ENCODE measurements around the gene CPM. TPM values are rescaled to one million over a fixed set of nuclear protein-coding genes. Genes with fewer than 3 reads are reported as not detected.

CPM gene
- total and polyA plus RNA-seq, 10 of the 15 experiments (the other 5 are each of a cell fraction or from before 2014, with no cell fraction given) = 0.06 to 1.7 (median 0.41) TPM

GRCh38 chr12:68854554-68854953, 78.4 kb downstream of the CPM start:
- no peaks in the 10 kb centered on the region for H3K36me3 ChIP-seq (ENCODE audit: control insufficient read depth in 2 of 2, insufficient read depth in 2 of 2, low read length in 1 of 2)
- no peaks in the 10 kb centered on the region for H4K20me1 ChIP-seq (ENCODE audit: control insufficient read depth, insufficient read depth)
- FAIRE-seq = no peak
- DNase-seq (ENCODE audit: low read depth, low spot score) = no peak
- SMC1A ChIA-PET (ENCODE audit: uncharacterized antibody, unreplicated experiment) = interaction anchor here (0.8 to 1.5 kb wide), 2 partner anchors 45 to 367 kb away, joined by 3 read pairs; no protein-coding TSS in a partner anchor
- H3K9ac ChIP-seq (ENCODE audit: control insufficient read depth, insufficient read depth, low read length) = no peak overlapping the region
- in situ Hi-C loops (cut with MboI) = no loop called here
- intact Hi-C loops (cut with micrococcal nuclease; ENCODE audit: unreplicated experiment) = no loop called here
- CTCF ChIA-PET = interaction anchor here (1.3 to 2.5 kb wide), 3 partner anchors 8 to 215 kb away, joined by 3 to 7 read pairs (median 4); no protein-coding TSS in a partner anchor
- H3K79me2 ChIP-seq (ENCODE audit: control insufficient read depth, insufficient read depth, low read length) = no peaks in the 10 kb centered on the region
- no peak overlapping the region for H2AFZ ChIP-seq (ENCODE audit: control insufficient read depth, low read depth, low read length)
- H3K4me2 ChIP-seq (ENCODE audit: control insufficient read depth, insufficient read depth) = no peak overlapping the region
- RAD21 ChIA-PET (ENCODE audit: unreplicated experiment) = no interaction called here
- H3K27ac ChIP-seq (ENCODE audit: control insufficient read depth, insufficient read depth) = no peak overlapping the region
- no peaks in the 10 kb centered on the region for H3K9me3 ChIP-seq (replicated peaks; ENCODE audit: control insufficient read depth, insufficient read depth, low read length)
- TF ChIP-seq PAX8 (IDR thresholded peaks at IDR 0.05) (no peak), JUNB (IDR thresholded peaks at IDR 0.05) (no peak)
- H3K27me3 ChIP-seq (replicated peaks in 1 of 2; ENCODE audit: control insufficient read depth in 2 of 2, insufficient read depth in 2 of 2, low read length in 1 of 2) = no peaks in the 10 kb centered on the region
- BruUV-seq (replicated peaks) = TSS peak; percentile 72
- no peak; the same call in 2 of the 3 replicates for ATAC-seq
- no peak overlapping the region for H3K4me3 ChIP-seq
- POLR2A ChIA-PET = interaction anchor here (0.8 kb wide), 1 partner anchor 12 kb away, joined by 3 read pairs; no protein-coding TSS in a partner anchor
- 81% methylated on average over 3 of the region's 3 CpGs for WGBS (ENCODE audit: insufficient coverage, insufficient replicate concordance, low lambda C conversion rate, missing lambda C conversion rate)
- H3K4me1 ChIP-seq (ENCODE audit: control insufficient read depth, insufficient read depth, low read length) = no peaks in the 10 kb centered on the region

- no peaks in the 10 kb centered on the region for H4K20me1 ChIP-seq (ENCODE audit: control insufficient read depth, insufficient read depth)
- no peaks in the 10 kb centered on the region for H3K36me3 ChIP-seq (ENCODE audit: control insufficient read depth in 2 of 2, insufficient read depth in 2 of 2, low read length in 1 of 2)
- no peaks in the 10 kb centered on the region for H3K27me3 ChIP-seq (replicated peaks in 1 of 2; ENCODE audit: control insufficient read depth in 2 of 2, insufficient read depth in 2 of 2, low read length in 1 of 2)
- no TSS peak for BruUV-seq (replicated peaks)
- 79% methylated on average over 2 of the region's 2 CpGs for WGBS (ENCODE audit: insufficient coverage, insufficient replicate concordance, low lambda C conversion rate, missing lambda C conversion rate)
- in situ Hi-C loops (cut with MboI) = no loop called here
- no peak overlapping the region for H3K4me2 ChIP-seq (ENCODE audit: control insufficient read depth, insufficient read depth)
- no peak overlapping the region for H3K27ac ChIP-seq (ENCODE audit: control insufficient read depth, insufficient read depth)
- no peak for TF ChIP-seq RFX5 (IDR thresholded peaks at IDR 0.05; ENCODE audit: low read depth, low read length)
- no peak for TF ChIP-seq CUX1 (IDR thresholded peaks at IDR 0.05; ENCODE audit: insufficient replicate concordance, low read depth, low read length)
- no peak for TF ChIP-seq FOXM1 (IDR thresholded peaks at IDR 0.05; ENCODE audit: low read depth, low read length)
- TF ChIP-seq RELA (IDR thresholded peaks at IDR 0.05; ENCODE audit: borderline replicate concordance, partially characterized antibody) = no peak
- TF ChIP-seq HCFC1 (IDR thresholded peaks at IDR 0.05; ENCODE audit: low read length) = no peak
- no peak for TF ChIP-seq MXI1 (IDR thresholded peaks at IDR 0.05; ENCODE audit: low read depth, low read length)
- no peak for TF ChIP-seq IKZF2 (IDR thresholded peaks at IDR 0.05)
- TF ChIP-seq ZNF217 (IDR thresholded peaks at IDR 0.05) = no peak
- TF ChIP-seq IKZF1 (conservative IDR thresholded peaks at IDR 0.05) = no peak
- no peak for TF ChIP-seq SP1 (IDR thresholded peaks at IDR 0.05; ENCODE audit: low read depth, low read length)
- no peak for DNase-seq (ENCODE audit: low read depth, low spot score)
- ChIA-PET CTCF (interaction anchor here (1.3 to 2.5 kb wide), 3 partner anchors 9 to 215 kb away, joined by 3 to 7 read pairs (median 4); no protein-coding TSS in a partner anchor), SMC1A (ENCODE audit: uncharacterized antibody, unreplicated experiment) (interaction anchor here (0.8 to 1.5 kb wide), 2 partner anchors 46 to 367 kb away, joined by 3 read pairs; no protein-coding TSS in a partner anchor), RAD21 (ENCODE audit: unreplicated experiment) (no interaction called here), POLR2A (interaction anchor here (0.8 kb wide), 1 partner anchor 13 kb away, joined by 3 read pairs; no protein-coding TSS in a partner anchor)
- no peak overlapping the region for H2AFZ ChIP-seq (ENCODE audit: control insufficient read depth, low read depth, low read length)
- no peak for ATAC-seq
- H3K4me1 ChIP-seq (ENCODE audit: control insufficient read depth, insufficient read depth, low read length) = no peaks in the 10 kb centered on the region
- intact Hi-C loops (cut with micrococcal nuclease; ENCODE audit: unreplicated experiment) = no loop called here
- H3K4me3 ChIP-seq = no peak overlapping the region
- no peaks in the 10 kb centered on the region for H3K79me2 ChIP-seq (ENCODE audit: control insufficient read depth, insufficient read depth, low read length)
- no peak overlapping the region for H3K9ac ChIP-seq (ENCODE audit: control insufficient read depth, insufficient read depth, low read length)
- FAIRE-seq = no peak
- no peaks in the 10 kb centered on the region for H3K9me3 ChIP-seq (replicated peaks; ENCODE audit: control insufficient read depth, insufficient read depth, low read length)
Observed at GRCh38 chr12:68854078-68854468, 78.9 kb downstream of the CPM start.

All from GM12878 (cell line).